IPS-11a (cell line): ENCODE measurements around the gene CTIF.

Experiments
- H3K4me3 ChIP-seq: one replicate; pipeline ENCODE4 v1.5.1; 2013; ENCODE audit warnings: low read depth, low read length, control low read depth

CTIF gene

GRCh38 chr18:48573632-48574283 is 34.9 kb downstream of the CTIF start:
- H3K4me3 ChIP-seq = no peak overlapping the region

- no peak overlapping the region for H3K4me3 ChIP-seq
These were observed 36.0 kb downstream of the CTIF start for GRCh38 chr18:48574667-48575300.

GRCh38 chr18:48575301-48575657 is 36.4 kb downstream of the CTIF start:
- no peak overlapping the region for H3K4me3 ChIP-seq

GRCh38 chr18:48575658-48576456 is 37.0 kb downstream of the CTIF start:
- H3K4me3 ChIP-seq = no peak overlapping the region

- no peak overlapping the region for H3K4me3 ChIP-seq
These were observed 37.6 kb downstream of the CTIF start for GRCh38 chr18:48576457-48576771.

- H3K4me3 ChIP-seq = no peak overlapping the region
These were observed 38.8 kb downstream of the CTIF start for GRCh38 chr18:48577478-48578190.

GRCh38 chr18:48578289-48578688 is 39.5 kb downstream of the CTIF start:
- H3K4me3 ChIP-seq = no peak overlapping the region

- no peak overlapping the region for H3K4me3 ChIP-seq
These were observed 41.2 kb downstream of the CTIF start for GRCh38 chr18:48580066-48580465.

- H3K4me3 ChIP-seq = no peak overlapping the region
These were observed 42.0 kb downstream of the CTIF start for GRCh38 chr18:48580782-48581181.

- no peak overlapping the region for H3K4me3 ChIP-seq
These were observed 42.4 kb downstream of the CTIF start for GRCh38 chr18:48581206-48581605.

GRCh38 chr18:48581941-48582340 is 43.1 kb downstream of the CTIF start:
- no peak overlapping the region for H3K4me3 ChIP-seq

GRCh38 chr18:48582946-48583345 is 44.1 kb downstream of the CTIF start:
- H3K4me3 ChIP-seq = no peak overlapping the region

- H3K4me3 ChIP-seq = no peak overlapping the region
These were observed 44.7 kb downstream of the CTIF start for GRCh38 chr18:48583573-48583972.

GRCh38 chr18:48589797-48590519 is 51.1 kb downstream of the CTIF start:
- H3K4me3 ChIP-seq = no peak overlapping the region

- H3K4me3 ChIP-seq = no peak overlapping the region
These were observed 51.8 kb downstream of the CTIF start for GRCh38 chr18:48590678-48591077.

- H3K4me3 ChIP-seq = no peak overlapping the region
These were observed 53.8 kb downstream of the CTIF start for GRCh38 chr18:48592540-48593171.

GRCh38 chr18:48594471-48595094 is 55.8 kb downstream of the CTIF start:
- no peak overlapping the region for H3K4me3 ChIP-seq

GRCh38 chr18:48595703-48596218 is 56.9 kb downstream of the CTIF start:
- H3K4me3 ChIP-seq = no peak overlapping the region

- H3K4me3 ChIP-seq = no peak overlapping the region
These were observed 58.3 kb downstream of the CTIF start for GRCh38 chr18:48597110-48597509.

GRCh38 chr18:48597671-48598070 is 58.8 kb downstream of the CTIF start:
- no peak overlapping the region for H3K4me3 ChIP-seq
